Stomach (tissue), 9 donors: ENCODE measurements around the gene VPS37C. TPM values are rescaled to one million over a fixed set of nuclear protein-coding genes. Genes with fewer than 3 reads are reported as not detected.
A peak's percentile ranks its signal among the peaks of the same experiment; 100 is the strongest.

Experiments used
- DNase-seq, 2 donors: peaks; one replicate each; pipeline versions ENCODE4 v3.0.0 to v3.0.0-alpha.2; 2013 to 2019
- H3K27ac ChIP-seq, 5 donors: fragments of 200-600 bp in 4 of 5; sonication (generic) in 4 of 5; one replicate each; pipeline ENCODE4 v1.5.1; 2013 to 2019; ENCODE audit warnings: mild to moderate bottlenecking in 1 of 5, moderate library complexity in 1 of 5
- H3K27me3 ChIP-seq, 3 donors: fragments of 200-600 bp; sonication (generic); one replicate each; pipeline ENCODE4 v1.5.1; 2017 to 2019; ENCODE audit warnings: mixed run types in 1 of 3
- H3K36me3 ChIP-seq, 4 donors: fragments of 200-600 bp; sonication (generic); 1 replicate in 3 of 4; 2 replicates in 1 of 4; pipeline ENCODE4 v1.5.1; 2016 to 2019
- H3K4me1 ChIP-seq, 4 donors: fragments of 200-600 bp; sonication (generic); one replicate each; pipeline ENCODE4 v1.5.1; 2016 to 2019
- H3K4me3 ChIP-seq, 4 donors: fragments of 200-600 bp; sonication (generic) in 3 of 4; one replicate each; pipeline ENCODE4 v1.5.1; 2016 to 2019; ENCODE audit warnings: mild to moderate bottlenecking in 1 of 4
- H3K9me3 ChIP-seq, 4 donors: fragments of 200-600 bp; sonication (generic); one replicate each; pipeline ENCODE4 v1.5.1; 2016 to 2019
- EP300 ChIP-seq: sonication (generic); formaldehyde crosslinking; IDR thresholded peaks from one replicate; pipeline ENCODE4 v1.6.1; 2017; ENCODE audit warnings: antibody characterized with exemption
- POLR2A ChIP-seq, 4 donors: fragments of 450-650 bp; IDR thresholded peaks; one replicate each; pipeline ENCODE4 v1.6.1; 2016; ENCODE audit warnings: antibody characterized with exemption in 4 of 4, control low read depth in 2 of 4, mild to moderate bottlenecking in 1 of 4, moderate library complexity in 1 of 4
- POLR2AphosphoS5 ChIP-seq, 3 donors: sonication (generic); formaldehyde crosslinking; IDR thresholded peaks; one replicate each; pipeline ENCODE4 v1.6.1; 2016; ENCODE audit warnings: antibody characterized with exemption in 3 of 3
- WGBS, 5 donors: extraction: QIAGEN DNeasy Blood & Tissue Kit in 3 of 5; methylation state at CpG; one replicate each; pipeline versions ENCODE4 v1.1.5 to v1.1.7; 2013 to 2018; 5-methylcytosine and 5-hydroxymethylcytosine counted together
- intact Hi-C: fragments of 100-400 bp; cut with DNase I; formaldehyde crosslinking; loops from one replicate; pipeline ENCODE4 v1.15.1; 2023; ENCODE audit warnings: low total_unique reads
- polyA plus RNA-seq, 3 donors: library from polyadenylated mRNA; stranded (reverse); fragments of 200-250 nt; gene quantifications; one replicate each; pipeline ENCODE4 v1.2.3, GENCODE V29; 2013
- total RNA-seq, 5 donors: library from RNA; depleted of rRNA; stranded (reverse); fragments of >200 nt; gene quantifications; one replicate each; pipeline versions ENCODE4 v1.1.0 to v1.2.3, GENCODE V29; 2014 to 2016
- TF ChIP-seq, protein P1 (sequence below), 7 experiments: fragments of 450-650 bp in 4 of 7; fragments of 200-600 bp in 3 of 7; sonication (generic) in 3 of 7; IDR thresholded peaks; one replicate each; pipeline ENCODE4 v1.5.1; 2016 to 2019; ENCODE audit warnings: antibody characterized with exemption in 7 of 7, control low read depth in 2 of 7, mild to moderate bottlenecking in 1 of 7
- donor health status: healthy with polysubstance abuse.
- donor health status: Bipolar disorder and iron deficiency.
- donor health status: healthy.

Gene VPS37C
- total and polyA plus RNA-seq, 8 donors, result 6.4 to 53.6 (median 27.7) TPM

DNA sequence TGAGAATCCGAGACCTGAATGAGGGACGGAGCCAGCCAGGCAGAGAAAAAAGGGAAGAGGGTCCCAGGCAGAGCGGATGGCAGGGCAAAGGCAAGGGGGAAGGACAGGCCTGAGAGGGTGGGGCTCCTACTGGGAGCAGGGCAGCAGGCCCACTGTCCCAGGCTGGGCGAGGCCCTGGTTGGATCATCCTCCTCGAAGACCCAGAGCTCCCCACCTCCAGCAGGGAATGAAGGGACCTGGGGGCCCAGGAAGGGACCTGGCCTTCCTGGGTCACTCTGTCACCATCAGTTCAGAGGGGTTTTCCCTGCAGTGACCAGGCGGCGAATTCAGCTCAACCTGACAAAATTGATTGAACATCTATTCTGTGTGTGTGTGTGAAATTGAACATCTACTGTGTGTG is 54.9 kb downstream of the VPS37C start:
- no peaks in the 10 kb centered on the region for H3K36me3 ChIP-seq
- peaks cover 0 to 6% (median 1%) of the 10 kb centered on the region in 4 donors for H3K4me1 ChIP-seq
- intact Hi-C loops, result no loop called here
- no peak overlapping the region for H3K4me3 ChIP-seq
- H3K27ac ChIP-seq, result no peak overlapping the region
- no peak for DNase-seq
- 85 to 92% (median 89%) methylated on average over 7 of the region's 7 CpGs for WGBS, 5 donors
- H3K9me3 ChIP-seq, result no peaks in the 10 kb centered on the region
- TF ChIP-seq EP300 (no peak), POLR2A (IDR thresholded peaks at IDR 0.05) (no peak), POLR2AphosphoS5 (IDR thresholded peaks at IDR 0.05) (no peak)
- TF ChIP-seq, protein P1, sequence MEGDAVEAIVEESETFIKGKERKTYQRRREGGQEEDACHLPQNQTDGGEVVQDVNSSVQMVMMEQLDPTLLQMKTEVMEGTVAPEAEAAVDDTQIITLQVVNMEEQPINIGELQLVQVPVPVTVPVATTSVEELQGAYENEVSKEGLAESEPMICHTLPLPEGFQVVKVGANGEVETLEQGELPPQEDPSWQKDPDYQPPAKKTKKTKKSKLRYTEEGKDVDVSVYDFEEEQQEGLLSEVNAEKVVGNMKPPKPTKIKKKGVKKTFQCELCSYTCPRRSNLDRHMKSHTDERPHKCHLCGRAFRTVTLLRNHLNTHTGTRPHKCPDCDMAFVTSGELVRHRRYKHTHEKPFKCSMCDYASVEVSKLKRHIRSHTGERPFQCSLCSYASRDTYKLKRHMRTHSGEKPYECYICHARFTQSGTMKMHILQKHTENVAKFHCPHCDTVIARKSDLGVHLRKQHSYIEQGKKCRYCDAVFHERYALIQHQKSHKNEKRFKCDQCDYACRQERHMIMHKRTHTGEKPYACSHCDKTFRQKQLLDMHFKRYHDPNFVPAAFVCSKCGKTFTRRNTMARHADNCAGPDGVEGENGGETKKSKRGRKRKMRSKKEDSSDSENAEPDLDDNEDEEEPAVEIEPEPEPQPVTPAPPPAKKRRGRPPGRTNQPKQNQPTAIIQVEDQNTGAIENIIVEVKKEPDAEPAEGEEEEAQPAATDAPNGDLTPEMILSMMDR (IDR thresholded peaks at IDR 0.05), result no peak
- no peaks in the 10 kb centered on the region for H3K27me3 ChIP-seq

DNA sequence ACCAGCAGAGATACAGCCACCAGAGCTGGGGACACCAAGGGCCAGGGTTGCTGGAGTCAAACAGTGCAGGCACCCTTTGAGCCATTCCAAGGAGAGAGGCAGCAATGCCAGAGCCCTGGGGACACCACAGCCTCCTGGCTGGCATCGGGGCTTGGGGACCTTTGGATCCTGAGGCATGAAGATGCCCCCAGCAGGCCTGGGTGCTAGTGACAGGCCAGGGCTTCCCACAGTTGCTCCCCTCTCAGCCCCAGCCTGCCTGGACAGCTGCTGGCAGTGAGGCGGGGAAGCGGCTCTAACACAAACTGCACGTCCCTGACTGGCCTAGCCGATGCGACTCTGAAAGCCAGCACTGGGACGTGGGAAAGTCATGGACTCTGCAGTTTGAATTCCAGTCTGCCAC is 56.3 kb downstream of the VPS37C start:
- Histone ChIP-seq H3K27ac (no peak overlapping the region), H3K4me3 (no peak overlapping the region), H3K27me3 (no peaks in the 10 kb centered on the region), H3K36me3 (no peaks in the 10 kb centered on the region), H3K9me3 (no peaks in the 10 kb centered on the region), H3K4me1 (peaks cover 0 to 6% (median 1%) of the 10 kb centered on the region in 4 donors)
- intact Hi-C loops, result no loop called here
- WGBS, 5 donors, result 87 to 96% (median 93%) methylated on average over 3 to 7 of the region's 7 CpGs
- TF ChIP-seq POLR2AphosphoS5 (IDR thresholded peaks at IDR 0.05) (no peak), EP300 (no peak), POLR2A (IDR thresholded peaks at IDR 0.05) (no peak)
- TF ChIP-seq, protein P1 (IDR thresholded peaks at IDR 0.05), result no peak
- DNase-seq, result no peak

- Histone ChIP-seq H3K27ac (no peak overlapping the region), H3K4me1 (peaks cover 0 to 6% (median 1%) of the 10 kb centered on the region in 4 donors), H3K27me3 (no peaks in the 10 kb centered on the region), H3K36me3 (no peaks in the 10 kb centered on the region), H3K4me3 (peak overlapping the region in 1 of 4 donors; percentile 30), H3K9me3 (no peaks in the 10 kb centered on the region)
- 82 to 100% (median 92%) methylated on average over 3 of the region's 3 CpGs for WGBS, 5 donors
- DNase-seq, result no peak
- intact Hi-C loops, result no loop called here
- TF ChIP-seq, protein P1 (IDR thresholded peaks at IDR 0.05), result no peak
- TF ChIP-seq POLR2AphosphoS5 (IDR thresholded peaks at IDR 0.05), result no peak
- no peak for TF ChIP-seq POLR2A (IDR thresholded peaks at IDR 0.05)
- TF ChIP-seq EP300, result no peak
Measured at GRCh38 chr11:61103851-61104423, 57.3 kb downstream of the VPS37C start.

GRCh38 chr11:61102667-61103571 is 58.3 kb downstream of the VPS37C start:
- no peaks in the 10 kb centered on the region for H3K27me3 ChIP-seq
- intact Hi-C loops, result no loop called here
- DNase-seq, result no peak
- peak overlapping the region; percentile 2 to 33 (median 30) for H3K4me3 ChIP-seq
- H3K36me3 ChIP-seq, result no peaks in the 10 kb centered on the region
- peak overlapping the region in 4 of 5 donors; percentile 31 to 65 (median 44) for H3K27ac ChIP-seq
- TF ChIP-seq POLR2A (IDR thresholded peaks at IDR 0.05), result no peak
- TF ChIP-seq EP300, result no peak
- TF ChIP-seq, protein P1 (IDR thresholded peaks at IDR 0.05), result no peak
- TF ChIP-seq POLR2AphosphoS5 (IDR thresholded peaks at IDR 0.05), result no peak
- WGBS, 5 donors, result 74 to 82% (median 81%) methylated on average over 18 to 21 of the region's 21 CpGs
- no peaks in the 10 kb centered on the region for H3K9me3 ChIP-seq
- peaks cover 0 to 6% (median 1%) of the 10 kb centered on the region in 4 donors for H3K4me1 ChIP-seq
